H1 (cell line): ENCODE data around the gene TEF.

ENCODE experiments used
- CTCF ChIP-seq, 3 experiments: IDR thresholded peaks; 1 replicate in 2 of 3; 2 replicates in 1 of 3; pipeline versions ENCODE4 v1.5.1 to v1.6.1; 2011; ENCODE audit warnings: low read length in 3 of 3, mild to moderate bottlenecking in 3 of 3, inconsistent platforms in 2 of 3, low read depth in 1 of 3, moderate library complexity in 1 of 3; ENCODE audit not compliant: insufficient read depth in 1 of 3; ENCODE audit errors: control extremely low read depth in 1 of 3
- EGR1 ChIP-seq: IDR thresholded peaks from 2 replicates; pipeline ENCODE4 v1.6.1; 2011; ENCODE audit warnings: low read depth, low read length, borderline replicate concordance
- EZH2 ChIP-seq: fragments of 200-600 bp; sonication (generic); IDR thresholded peaks from 2 replicates; pipeline ENCODE4 v1.7.1; 2012; ENCODE audit warnings: low read depth, mild to moderate bottlenecking, moderate library complexity, low read length, inconsistent platforms; ENCODE audit not compliant: severe bottlenecking
- MAFK ChIP-seq: IDR thresholded peaks from 2 replicates; pipeline ENCODE4 v1.6.1; 2012; ENCODE audit warnings: low read depth, mild to moderate bottlenecking, improper control_type of control experiment, low read length
- POLR2A ChIP-seq, 2 experiments: IDR thresholded peaks; 1 replicate in 1 of 2; 2 replicates in 1 of 2; pipeline ENCODE4 v1.6.1; 2011; ENCODE audit warnings: low read depth in 2 of 2, low read length in 2 of 2, mild to moderate bottlenecking in 2 of 2; ENCODE audit errors: control extremely low read depth in 1 of 2
- POLR2AphosphoS5 ChIP-seq: IDR thresholded peaks from 2 replicates; pipeline ENCODE4 v1.6.1; 2011; ENCODE audit warnings: low read depth, low read length
- SIN3A ChIP-seq, 2 experiments: IDR thresholded peaks in 1 of 2; conservative IDR thresholded peaks in 1 of 2; 2 replicates each; pipeline ENCODE4 v1.6.1; 2011 to 2012; ENCODE audit warnings: low read length in 2 of 2, improper control_type of control experiment in 1 of 2, low read depth in 1 of 2, mild to moderate bottlenecking in 1 of 2
- TEAD4 ChIP-seq: IDR thresholded peaks from 2 replicates; pipeline ENCODE4 v1.6.1; 2012; ENCODE audit warnings: low read depth, low read length, inconsistent platforms, mixed read lengths
- ZNF274 ChIP-seq: IDR thresholded peaks from 2 replicates; pipeline ENCODE4 v1.7.0; 2012; ENCODE audit warnings: low read length, borderline replicate concordance; ENCODE audit errors: extremely low read depth

- TF ChIP-seq EGR1, result no peak
- TF ChIP-seq POLR2AphosphoS5, result no peak
- no peak for TF ChIP-seq ZNF274
- TF ChIP-seq POLR2A (IDR thresholded peaks at IDR 0.05; ENCODE audit: control extremely low read depth in 1 of 2, low read depth in 2 of 2, low read length in 2 of 2), result no peak
- TF ChIP-seq SIN3A (conservative IDR thresholded peaks at IDR 0.05 in 1 of 2, IDR thresholded peaks at IDR 0.05 in 1 of 2; ENCODE audit: low read depth in 1 of 2, low read length in 2 of 2), result no peak
- no peak for TF ChIP-seq MAFK
- no peak for TF ChIP-seq CTCF (IDR thresholded peaks at IDR 0.05; ENCODE audit: control extremely low read depth in 1 of 3, insufficient read depth in 1 of 3, low read depth in 1 of 3, low read length in 3 of 3)
- no peak for TF ChIP-seq EZH2
- no peak for TF ChIP-seq TEAD4
These were observed 14.6 kb upstream of the TEF start for GRCh38 chr22:41367039-41367679.
